Inflammatory macrophage treated with lipopolysaccharide for 1 hour (primary cell): ENCODE data around the gene CACNA2D4.

Source experiments
- DNase-seq, 2 donors: peaks; one replicate each; pipeline ENCODE4 v3.0.0-alpha.2; 2020 to 2022

The CACNA2D4 gene

DNA sequence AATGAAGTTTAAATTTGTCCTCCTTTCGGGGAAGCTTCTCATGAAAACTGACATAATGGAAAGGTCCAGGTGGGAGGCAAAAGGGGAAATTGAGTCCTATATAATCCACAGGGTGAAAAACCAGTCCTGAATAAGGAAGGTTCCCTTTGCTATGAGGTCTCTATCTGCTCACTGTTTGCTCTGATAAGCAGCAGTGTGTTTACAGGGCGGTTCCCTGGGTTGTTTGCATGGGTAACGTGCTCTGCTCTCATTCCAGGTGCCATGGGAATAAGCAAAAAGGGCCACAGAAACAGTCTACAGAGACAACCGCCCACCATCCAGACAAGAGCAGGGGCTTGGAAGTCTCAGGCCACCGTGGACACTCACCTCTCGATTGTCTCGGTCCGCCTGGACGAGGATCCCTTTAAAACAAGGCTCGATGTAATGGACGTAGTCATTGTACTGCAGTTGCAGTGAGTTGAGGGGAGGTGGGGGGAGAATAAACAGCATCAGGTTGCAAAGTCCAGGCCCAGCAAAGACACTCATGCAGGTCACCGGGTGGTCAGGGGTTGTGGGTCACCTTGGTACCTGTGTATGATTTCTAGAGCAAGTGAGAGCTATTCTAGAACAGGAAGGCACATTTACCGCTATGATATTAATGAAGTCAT, 32.7 kb downstream of the CACNA2D4 start:
- DNase-seq: no peak

DNA sequence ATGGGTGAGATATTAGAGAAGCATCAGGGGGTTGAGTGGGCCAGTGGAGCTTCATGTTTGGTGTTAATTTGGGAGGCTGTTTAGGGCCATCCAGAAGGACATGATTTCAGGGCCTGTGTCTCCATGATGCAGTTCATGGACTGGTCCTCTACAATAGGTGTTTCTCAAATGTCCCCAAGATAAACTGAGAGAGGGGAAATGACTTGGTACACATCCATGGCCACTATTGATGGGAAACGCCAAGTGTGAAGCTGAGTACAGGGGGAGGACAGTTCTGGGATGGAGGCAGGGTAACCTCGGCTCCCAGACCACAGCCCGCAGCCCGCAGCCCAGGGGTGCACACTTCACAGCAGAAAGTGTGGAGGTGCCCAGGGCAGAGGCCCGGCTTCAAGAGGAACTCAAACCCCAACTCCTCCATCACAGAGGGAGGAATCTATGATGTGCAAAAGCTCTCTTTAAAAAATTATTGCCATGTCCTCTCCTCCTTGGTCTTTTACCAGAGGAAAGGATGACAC, 33.3 kb downstream of the CACNA2D4 start:
- no peak for DNase-seq

GRCh38 chr12:1884651-1885050, 33.8 kb downstream of the CACNA2D4 start:
- DNase-seq: no peak

GRCh38 chr12:1883513-1883912, 34.9 kb downstream of the CACNA2D4 start:
- DNase-seq: no peak

DNA sequence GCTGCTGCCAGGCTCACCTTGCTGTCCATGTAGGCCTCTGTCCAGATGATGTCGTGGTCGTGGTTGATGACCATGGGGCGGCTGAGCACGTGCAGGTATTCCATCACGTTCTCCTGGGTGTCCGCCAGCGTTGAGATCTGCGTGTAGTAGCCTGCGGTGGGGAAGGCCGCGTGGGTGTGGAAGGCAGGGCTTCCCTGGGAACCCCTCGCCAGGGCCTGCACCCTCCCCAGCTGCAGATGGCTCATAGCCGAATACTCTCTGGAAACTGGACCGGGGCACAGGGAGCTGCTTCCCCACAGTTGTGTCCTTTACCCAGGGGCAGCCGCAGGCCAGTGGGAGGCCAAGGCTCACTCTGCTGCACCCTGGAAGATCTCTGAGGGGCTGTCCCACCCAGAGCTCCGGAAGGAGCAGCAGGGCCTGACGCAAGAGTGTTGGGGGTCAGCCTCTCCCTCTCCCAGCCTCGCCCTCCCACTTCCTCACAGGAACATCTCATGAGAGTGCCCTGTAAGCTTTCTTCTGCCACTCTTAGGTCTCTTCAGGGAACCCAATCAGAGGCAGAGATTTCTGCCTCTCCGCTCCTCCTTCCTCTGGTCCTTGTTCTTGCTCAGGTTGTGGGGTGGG, 35.5 kb downstream of the CACNA2D4 start:
- DNase-seq: no peak

DNA sequence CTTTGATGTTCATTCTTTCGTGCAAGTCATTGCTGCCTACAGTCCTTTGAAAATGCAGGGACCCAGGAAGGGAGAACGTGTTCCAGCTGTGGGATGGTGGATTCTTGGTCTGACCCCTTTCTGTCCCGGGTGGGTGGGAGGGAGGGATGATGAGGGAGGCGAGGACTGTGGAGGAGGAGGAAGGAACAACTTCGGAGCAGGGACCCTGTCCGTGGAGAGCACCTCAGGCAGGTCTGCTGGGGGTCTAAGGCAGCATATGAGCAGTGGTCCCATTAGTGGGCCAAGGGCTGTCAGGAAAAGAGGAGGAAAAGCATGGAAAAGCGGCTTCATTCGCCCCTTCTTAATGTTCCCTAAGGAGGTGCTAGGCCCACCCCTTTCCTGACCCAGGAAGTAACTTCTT, 36.0 kb downstream of the CACNA2D4 start:
- no peak for DNase-seq

GRCh38 chr12:1881936-1882335, 36.5 kb downstream of the CACNA2D4 start:
- no peak for DNase-seq

- DNase-seq: no peak
Observed at GRCh38 chr12:1881301-1881700, 37.2 kb downstream of the CACNA2D4 start.

DNA sequence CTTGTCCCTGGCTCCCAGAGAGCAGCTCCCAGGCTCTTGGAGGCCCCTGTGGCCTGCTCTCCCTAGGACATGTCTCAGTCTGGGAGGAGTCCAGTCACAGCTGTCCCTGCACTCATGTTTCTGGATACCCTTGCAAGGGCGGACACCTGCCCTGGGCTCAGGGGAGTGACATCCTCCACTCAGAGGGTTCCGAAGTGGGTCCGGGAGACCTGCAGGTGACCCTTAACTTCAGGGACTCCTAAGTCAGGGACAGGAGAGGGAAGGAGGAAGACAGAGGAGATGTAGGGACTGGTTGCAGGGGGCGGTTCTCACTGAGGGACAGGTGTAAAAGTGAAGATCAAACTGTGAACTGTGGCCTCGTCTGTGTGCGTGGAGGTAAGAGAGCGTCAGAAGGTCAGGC, 37.6 kb downstream of the CACNA2D4 start:
- DNase-seq: no peak

GRCh38 chr12:1880153-1880845, 38.2 kb downstream of the CACNA2D4 start:
- DNase-seq: no peak

DNA sequence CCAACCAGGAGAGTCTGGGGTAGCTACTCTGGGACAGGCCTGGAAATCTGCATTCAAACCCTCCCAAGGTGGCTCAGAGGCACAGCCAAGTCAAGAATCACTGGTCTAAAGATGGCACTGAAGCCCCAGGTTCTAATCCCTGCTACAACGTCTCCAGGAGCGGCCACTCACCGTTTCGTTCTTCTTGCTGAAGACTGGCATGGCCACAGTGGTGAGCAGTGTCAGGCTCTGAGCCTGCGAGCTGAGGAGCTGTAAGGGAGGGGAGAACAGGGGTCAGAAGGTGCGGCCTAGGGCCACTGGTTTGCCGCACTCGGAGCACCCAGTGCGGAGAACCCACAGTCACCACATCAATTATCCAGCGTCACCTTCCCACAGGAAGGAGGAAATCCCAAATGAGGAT, 38.8 kb downstream of the CACNA2D4 start:
- no peak for DNase-seq

DNA sequence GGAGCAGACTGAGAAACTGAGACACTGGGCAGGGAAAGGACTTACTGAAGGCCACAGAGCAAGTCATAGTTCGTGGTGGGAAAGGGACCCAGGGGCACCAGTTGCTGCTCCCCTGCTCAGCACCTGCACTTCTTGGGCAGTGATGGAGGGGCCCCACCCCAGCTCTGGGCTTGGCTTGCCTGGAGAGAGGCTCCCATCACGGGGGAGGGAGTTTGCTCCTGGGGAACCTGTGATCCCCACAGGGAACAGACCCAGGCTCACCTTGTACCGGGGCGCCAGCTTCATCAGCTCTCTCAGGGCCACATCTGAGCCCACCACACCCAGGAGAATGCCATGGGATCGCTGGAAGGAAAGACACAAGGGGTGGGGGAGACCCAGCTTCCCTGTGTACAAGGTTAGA, 39.8 kb downstream of the CACNA2D4 start:
- DNase-seq: no peak

DNA sequence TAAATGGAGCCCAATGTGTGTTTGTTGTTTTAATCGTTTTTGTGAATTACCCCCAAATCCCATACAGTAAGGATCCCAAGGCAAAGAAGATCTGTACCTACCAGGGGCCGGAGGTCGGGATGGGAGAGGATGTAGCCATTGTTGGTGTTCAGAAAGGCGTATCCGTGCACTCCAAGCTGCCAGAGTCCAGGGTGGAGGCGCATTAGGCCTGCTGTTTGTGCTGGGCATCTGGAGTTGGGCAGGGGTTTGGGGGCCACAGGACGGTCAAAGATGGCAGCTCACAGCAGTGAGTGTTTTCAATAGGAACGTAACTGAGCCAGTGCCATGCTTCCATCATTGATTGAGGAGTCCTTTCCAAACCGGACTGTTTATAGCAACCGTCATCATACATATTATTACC, 40.2 kb downstream of the CACNA2D4 start:
- no peak for DNase-seq

GRCh38 chr12:1877169-1877878, 41.1 kb downstream of the CACNA2D4 start:
- no peak for DNase-seq

DNA sequence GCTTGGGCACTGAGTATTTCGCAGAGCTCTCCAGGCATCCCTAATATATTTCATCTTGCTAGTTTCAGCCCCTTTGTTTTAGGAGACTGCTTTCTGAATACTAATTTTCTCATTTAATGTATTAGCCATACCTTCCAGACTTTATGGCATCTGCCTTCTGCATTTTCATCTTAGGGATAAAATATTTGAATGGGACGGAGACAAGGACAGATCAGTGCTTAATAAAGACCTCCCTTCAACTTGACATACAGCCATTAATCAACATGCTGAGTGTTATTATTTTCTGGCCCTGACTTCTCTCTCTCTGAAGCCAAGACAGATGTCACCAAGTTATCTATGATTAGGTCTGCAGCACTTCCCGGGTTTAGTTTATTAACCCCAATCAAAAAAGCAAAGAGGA, 42.4 kb downstream of the CACNA2D4 start:
- no peak for DNase-seq

DNA sequence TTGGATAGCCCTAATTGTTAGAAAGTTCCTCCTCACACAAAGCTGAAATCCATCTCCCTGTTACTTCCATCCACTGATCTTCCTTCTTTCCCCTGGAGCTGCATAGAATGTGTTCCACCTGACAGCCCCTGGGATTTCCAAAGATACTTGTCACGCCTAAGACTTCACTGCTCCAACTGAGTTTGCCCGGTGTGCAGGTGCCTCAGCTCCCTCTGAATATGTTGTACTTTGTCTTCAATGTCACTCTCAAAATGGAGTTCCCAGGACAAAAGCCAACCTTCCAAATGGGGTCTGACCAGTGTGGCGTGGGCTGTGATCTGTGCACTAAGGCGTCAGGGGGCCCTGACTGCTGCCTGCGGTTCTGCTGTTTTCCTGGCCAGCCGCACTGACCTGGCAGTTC, 42.8 kb downstream of the CACNA2D4 start:
- no peak for DNase-seq

DNA sequence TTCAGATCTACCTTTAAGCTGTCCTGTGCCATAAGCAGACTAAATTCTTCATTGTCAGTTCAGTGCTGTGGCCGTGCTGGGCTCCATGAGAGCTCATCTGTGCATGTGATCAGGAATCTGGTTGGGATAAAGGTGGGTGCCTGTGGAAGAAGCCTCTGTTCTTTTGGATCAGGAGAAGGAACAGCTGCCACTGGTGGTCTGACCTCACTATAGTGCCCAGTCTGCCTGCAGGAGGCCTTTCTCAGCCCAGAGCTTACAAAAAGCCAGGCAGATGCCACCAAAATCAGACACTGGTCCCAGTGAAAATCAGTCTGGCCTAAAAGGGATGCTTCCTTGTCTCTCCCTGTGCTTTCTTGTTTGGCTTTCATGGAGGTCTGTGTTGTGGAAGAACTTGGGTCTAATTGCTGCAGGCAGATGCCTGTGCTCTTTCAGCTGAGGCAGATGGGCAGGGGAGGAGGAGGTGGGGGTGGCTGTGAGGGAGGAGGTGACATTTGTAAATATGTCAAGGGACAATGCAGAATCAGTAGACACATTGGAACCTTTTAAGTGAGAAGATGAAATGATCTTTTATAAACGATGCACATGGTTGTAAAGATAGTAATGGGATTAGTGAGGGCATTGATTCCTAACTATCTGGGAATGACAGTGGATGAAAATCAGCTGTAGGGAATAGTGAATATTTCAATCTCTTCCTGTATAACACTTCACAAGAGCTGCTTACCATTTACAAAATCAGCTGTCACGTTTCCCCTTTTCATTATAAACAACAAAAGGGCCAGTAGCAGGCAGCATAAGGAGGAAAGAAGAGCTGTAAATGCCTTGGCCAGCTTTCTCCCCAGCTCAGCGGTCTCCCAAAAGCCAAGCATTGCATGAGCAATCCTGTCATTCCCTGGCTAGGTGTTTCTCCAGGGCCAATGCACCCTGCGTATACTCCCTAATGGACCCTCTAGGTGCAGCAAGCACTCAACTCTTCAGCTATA, 44.6 kb downstream of the CACNA2D4 start:
- no peak for DNase-seq

- DNase-seq: no peak
Observed at GRCh38 chr12:1872448-1872847, 46.0 kb downstream of the CACNA2D4 start.

- no peak for DNase-seq
Observed at GRCh38 chr12:1872001-1872400, 46.5 kb downstream of the CACNA2D4 start.

GRCh38 chr12:1870998-1871917, 47.2 kb downstream of the CACNA2D4 start:
- no peak for DNase-seq

- no peak for DNase-seq
Observed at GRCh38 chr12:1870086-1870485, 48.4 kb downstream of the CACNA2D4 start.
